CD14-positive monocyte (primary cell): ENCODE data around the gene MYO15B. TPM values are rescaled to one million over a fixed set of nuclear protein-coding genes. Genes with fewer than 3 reads are reported as not detected.
A peak's percentile ranks its signal among the peaks of the same experiment; 100 is the strongest.

Experiments used
- DNase-seq, 3 donors: peaks; one replicate each; pipeline ENCODE4 v3.0.0-alpha.2; 2011 to 2022
- H2AFZ ChIP-seq: 2 replicates; pipeline ENCODE4 v1.6.0; 2012; ENCODE audit warnings: mild to moderate bottlenecking, low read depth, low read length, inconsistent platforms; ENCODE audit not compliant: insufficient read depth, poor library complexity, severe bottlenecking
- H3K27ac ChIP-seq, 2 donors: 1 replicate in 1 of 2; 2 replicates in 1 of 2; pipeline ENCODE4 v1.5.1; 2012 to 2013; ENCODE audit warnings: low read length in 2 of 2, control low read depth in 1 of 2, inconsistent platforms in 1 of 2, low read depth in 1 of 2, mild to moderate bottlenecking in 1 of 2
- H3K27me3 ChIP-seq, 2 donors: one replicate each; pipeline versions ENCODE4 v1.6.0 to v1.6.1; 2011 to 2013; ENCODE audit warnings: low read length in 2 of 2; ENCODE audit not compliant: control insufficient read depth in 2 of 2, insufficient read depth in 2 of 2
- H3K36me3 ChIP-seq, 2 donors: replicated peaks in 1 of 2; 1 replicate in 1 of 2; 2 replicates in 1 of 2; pipeline versions ENCODE4 v1.5.1 to v1.6.1; 2012 to 2013; ENCODE audit warnings: low read length in 2 of 2, control low read depth in 1 of 2, inconsistent platforms in 1 of 2, mild to moderate bottlenecking in 1 of 2; ENCODE audit not compliant: insufficient read depth in 2 of 2, control insufficient read depth in 1 of 2
- H3K4me1 ChIP-seq, 2 donors: 1 replicate in 1 of 2; 2 replicates in 1 of 2; pipeline versions ENCODE4 v1.5.1 to v1.6.1; 2012 to 2013; ENCODE audit warnings: low read length in 2 of 2, control low read depth in 1 of 2, inconsistent platforms in 1 of 2, mild to moderate bottlenecking in 1 of 2, moderate library complexity in 1 of 2; ENCODE audit not compliant: insufficient read depth in 2 of 2, control insufficient read depth in 1 of 2
- H3K4me2 ChIP-seq: replicated peaks from 2 replicates; pipeline ENCODE3; 2012; ENCODE audit warnings: low read length, moderate library complexity, mild to moderate bottlenecking; ENCODE audit not compliant: poor library complexity, severe bottlenecking; ENCODE audit errors: extremely low read depth
- H3K4me3 ChIP-seq, 3 experiments: fragments of 200-600 bp in 1 of 3; sonication (generic) in 1 of 3; replicated peaks in 1 of 3; 1 replicate in 2 of 3; 2 replicates in 1 of 3; pipeline ENCODE4 v1.5.1; 2011 to 2013; ENCODE audit warnings: low read length in 3 of 3, mild to moderate bottlenecking in 3 of 3, control low read depth in 2 of 3, low read depth in 2 of 3, inconsistent platforms in 1 of 3, moderate library complexity in 1 of 3
- H3K79me2 ChIP-seq: 2 replicates; pipeline ENCODE4 v1.6.0; 2012; ENCODE audit warnings: mild to moderate bottlenecking, control low read depth, inconsistent platforms, low read length, moderate library complexity; ENCODE audit not compliant: insufficient read depth
- H3K9ac ChIP-seq: 2 replicates; pipeline ENCODE4 v1.6.0; 2017; ENCODE audit warnings: low read length, mild to moderate bottlenecking; ENCODE audit not compliant: insufficient read depth, poor library complexity, severe bottlenecking
- H3K9me3 ChIP-seq, 2 donors: replicated peaks in 1 of 2; 1 replicate in 1 of 2; 2 replicates in 1 of 2; pipeline versions ENCODE4 v1.5.1 to v1.6.1; 2012 to 2013; ENCODE audit warnings: low read length in 2 of 2, control low read depth in 1 of 2; ENCODE audit not compliant: control insufficient read depth in 1 of 2, insufficient read depth in 1 of 2
- H4K20me1 ChIP-seq: 2 replicates; pipeline ENCODE4 v1.6.0; 2012; ENCODE audit warnings: mild to moderate bottlenecking, low read length, control low read depth, moderate library complexity; ENCODE audit not compliant: insufficient read depth
- H3K27ac Mint-ChIP-seq, 7 donors: one replicate each; pipeline ENCODE4 v1.8.0; 2020; ENCODE audit warnings: mild to moderate bottlenecking in 7 of 7, mixed read lengths in 7 of 7, moderate library complexity in 6 of 7, inconsistent platforms in 2 of 7
- H3K27me3 Mint-ChIP-seq, 3 donors: one replicate each; pipeline ENCODE4 v1.8.0; 2021 to 2022; ENCODE audit warnings: low read depth in 3 of 3, mild to moderate bottlenecking in 3 of 3, mixed read lengths in 3 of 3, moderate library complexity in 3 of 3, inconsistent platforms in 1 of 3
- H3K36me3 Mint-ChIP-seq, 2 donors: one replicate each; pipeline ENCODE4 v1.8.0; 2020; ENCODE audit warnings: mixed read lengths in 2 of 2, inconsistent platforms in 1 of 2, mild to moderate bottlenecking in 1 of 2
- H3K4me1 Mint-ChIP-seq: one replicate; pipeline ENCODE4 v1.8.0; 2020; ENCODE audit warnings: mild to moderate bottlenecking, mixed read lengths
- H3K4me3 Mint-ChIP-seq, 2 donors: one replicate each; pipeline ENCODE4 v1.8.0; 2020; ENCODE audit warnings: mild to moderate bottlenecking in 2 of 2, mixed read lengths in 2 of 2, moderate library complexity in 1 of 2
- H3K9me3 Mint-ChIP-seq, 7 donors: one replicate each; pipeline ENCODE4 v1.8.0; 2020 to 2022; ENCODE audit warnings: mixed read lengths in 7 of 7, mild to moderate bottlenecking in 6 of 7, moderate library complexity in 6 of 7, inconsistent platforms in 2 of 7
- CTCF ChIP-seq: fragments of 200-600 bp; IDR thresholded peaks from one replicate; pipeline ENCODE4 v1.8.0; 2022; ENCODE audit warnings: antibody characterized with exemption, mild to moderate bottlenecking
- WGBS: methylation state at CpG from one replicate; pipeline ENCODE4 v1.1.5; 2013; ENCODE audit warnings: missing lambda C conversion rate; ENCODE audit not compliant: insufficient coverage; 5-methylcytosine and 5-hydroxymethylcytosine counted together
- intact Hi-C, 2 donors: fragments of 100-400 bp; cut with micrococcal nuclease; formaldehyde crosslinking; loops; one replicate each; pipeline versions ENCODE4 v1.15.0 to v1.15.1; 2023
- polyA plus RNA-seq, 3 donors: library from polyadenylated mRNA; depleted of rRNA in 1 of 3; unstranded in 2 of 3; stranded (reverse) in 1 of 3; fragments of 300-500 nt in 2 of 3; fragments of >200 nt in 1 of 3; fragmentation: Illumina TruSeq in 2 of 3; gene quantifications; 1 replicate in 2 of 3; 2 replicates in 1 of 3; pipeline ENCODE4 v1.2.3, GENCODE V29; 2012 to 2021

Gene MYO15B
- polyA plus RNA-seq, 3 donors = 0.17 to 596 (median 0.62) TPM

- TF ChIP-seq CTCF = peak; percentile 74
- Histone ChIP-seq H3K4me3 (no peak overlapping the region), H3K4me2 (no peak overlapping the region), H3K4me1 (no peaks in the 10 kb centered on the region), H2AFZ (no peak overlapping the region), H3K27ac (no peak overlapping the region), H4K20me1 (peaks cover 10% of the 10 kb centered on the region), H3K79me2 (no peaks in the 10 kb centered on the region), H3K36me3 (peaks cover 14 to 25% of the 10 kb centered on the region in 2 donors), H3K9me3 (no peaks in the 10 kb centered on the region), H3K9ac (no peak overlapping the region), H3K27me3 (no peaks in the 10 kb centered on the region)
- Mint-ChIP-seq H3K9me3 (no peaks in the 10 kb centered on the region), H3K36me3 (peaks cover 9 to 38% of the 10 kb centered on the region in 2 donors), H3K4me1 (peaks cover 4% of the 10 kb centered on the region), H3K27me3 (peaks cover 0 to 2% (median 0%) of the 10 kb centered on the region in 3 donors), H3K27ac (no peak overlapping the region), H3K4me3 (no peak overlapping the region)
- 83% methylated on average over 14 of the region's 28 CpGs for WGBS
- intact Hi-C loops = no loop called here
- DNase-seq = peak; percentile 23 to 48 (median 25)
Observed at GRCh38 chr17:75601057-75601987, 13.7 kb downstream of the MYO15B start.

- Histone ChIP-seq H3K4me1 (no peaks in the 10 kb centered on the region), H3K4me2 (no peak overlapping the region), H3K36me3 (peaks cover 14 to 22% of the 10 kb centered on the region in 2 donors), H3K9ac (no peak overlapping the region), H2AFZ (no peak overlapping the region), H3K27me3 (no peaks in the 10 kb centered on the region), H3K4me3 (no peak overlapping the region), H3K9me3 (no peaks in the 10 kb centered on the region), H3K27ac (no peak overlapping the region), H4K20me1 (peaks cover 9% of the 10 kb centered on the region), H3K79me2 (no peaks in the 10 kb centered on the region)
- no peaks in the 10 kb centered on the region for H3K9me3 Mint-ChIP-seq
- peaks cover 4% of the 10 kb centered on the region for H3K4me1 Mint-ChIP-seq
- intact Hi-C loops = no loop called here
- 98% methylated on average over 11 of the region's 12 CpGs for WGBS
- H3K27me3 Mint-ChIP-seq = peaks cover 0 to 2% (median 0%) of the 10 kb centered on the region in 3 donors
- H3K4me3 Mint-ChIP-seq = no peak overlapping the region
- DNase-seq = no peak
- peaks cover 13 to 36% of the 10 kb centered on the region in 2 donors for H3K36me3 Mint-ChIP-seq
- no peak for TF ChIP-seq CTCF
- H3K27ac Mint-ChIP-seq = no peak overlapping the region
Observed at GRCh38 chr17:75602644-75603043, 15.0 kb downstream of the MYO15B start.
